ENCODE data around the gene MRPL4.

- TF ChIP-seq CTCF (IDR thresholded peaks at IDR 0.05) (peak in 1 of 7 experiments; percentile 17), EP300 (IDR thresholded peaks at IDR 0.05) (no peak), POLR2AphosphoS5 (IDR thresholded peaks at IDR 0.05) (peak; percentile 63 to 93 (median 84))
Measured at GRCh38 chr19:10251792-10252694, at the start of gene MRPL4.
